Caco-2 (cell line): ENCODE data around the gene MLEC. TPM values are rescaled to one million over a fixed set of nuclear protein-coding genes. Genes with fewer than 3 reads are reported as not detected.
A peak's percentile ranks its signal among the peaks of the same experiment; 100 is the strongest.

Experiments used
- Bru-seq: library from RNA; stranded (reverse); fragments of 400-500 nt; gene quantifications from one replicate; lab custom pipeline; 2021; lab: Mats Ljungman, UMichigan
- BruChase-seq, 2 experiments: library from RNA; stranded (reverse); fragments of 400-500 nt; gene quantifications; one replicate each; lab custom pipeline; 2021; lab: Mats Ljungman, UMichigan
- BruUV-seq: library from RNA; stranded (reverse); fragments of 400-500 nt; replicated peaks from 2 replicates; lab custom pipeline; 2021; lab: Mats Ljungman, UMichigan
- CTCF ChIA-PET: fragments of 300-600 bp; sonication (Branson Sonifier 250); formaldehyde crosslinking; loops from one replicate; lab custom pipeline; 2022; ENCODE audit warnings: antibody characterized with exemption; lab: Charles Lee
- POLR2A ChIA-PET: fragments of 300-600 bp; sonication (Branson Sonifier 250); formaldehyde crosslinking; loops from one replicate; lab custom pipeline; 2022; ENCODE audit warnings: antibody characterized with exemption; lab: Charles Lee
- DNase-seq, 2 experiments: peaks; one replicate each; pipeline versions ENCODE4 v3.0.0 to v3.0.0-alpha.2; 2020 to 2022
- H3K27me3 ChIP-seq: replicated peaks from 2 replicates; pipeline ENCODE4 v1.6.0; 2011; ENCODE audit warnings: low read length; ENCODE audit not compliant: control insufficient read depth, insufficient read depth
- H3K36me3 ChIP-seq: 2 replicates; pipeline ENCODE4 v1.5.1; 2011; ENCODE audit warnings: low read length; ENCODE audit not compliant: control insufficient read depth, insufficient read depth
- H3K4me1 ChIP-seq: fragments of 250-450 bp; sonication (Bioruptor Pico); 2 replicates; pipeline ENCODE4 v1.5.1; 2020; ENCODE audit warnings: mild to moderate bottlenecking
- H3K4me3 ChIP-seq: 2 replicates; pipeline ENCODE4 v1.5.1; 2011; ENCODE audit warnings: low read depth, mild to moderate bottlenecking, control low read depth, low read length
- H3K9me3 ChIP-seq: fragments of 250-450 bp; sonication (Bioruptor Pico); 2 replicates; pipeline ENCODE4 v1.5.1; 2020; ENCODE audit warnings: mild to moderate bottlenecking, moderate library complexity
- H3K27ac Mint-ChIP-seq: one replicate; pipeline ENCODE4 v1.8.0; 2022; ENCODE audit warnings: mixed read lengths; ENCODE audit not compliant: unreplicated experiment
- H3K27me3 Mint-ChIP-seq: one replicate; pipeline ENCODE4 v1.8.0; 2022; ENCODE audit warnings: mixed read lengths; ENCODE audit not compliant: insufficient read depth, unreplicated experiment
- H3K36me3 Mint-ChIP-seq: one replicate; pipeline ENCODE4 v1.8.0; 2022; ENCODE audit warnings: mild to moderate bottlenecking, mixed read lengths; ENCODE audit not compliant: insufficient read depth, unreplicated experiment
- H3K4me1 Mint-ChIP-seq: one replicate; pipeline ENCODE4 v1.8.0; 2022; ENCODE audit warnings: low read depth, mixed read lengths; ENCODE audit not compliant: unreplicated experiment
- H3K4me3 Mint-ChIP-seq: one replicate; pipeline ENCODE4 v1.8.0; 2022; ENCODE audit warnings: mild to moderate bottlenecking, moderate library complexity, mixed read lengths; ENCODE audit not compliant: unreplicated experiment
- H3K9me3 Mint-ChIP-seq: one replicate; pipeline ENCODE4 v1.8.0; 2022; ENCODE audit warnings: mixed read lengths; ENCODE audit not compliant: unreplicated experiment
- intact Hi-C: fragments of 100-400 bp; cut with micrococcal nuclease; formaldehyde crosslinking; loops from one replicate; pipeline ENCODE4 v1.10.0; 2022; ENCODE audit not compliant: unreplicated experiment
- long read RNA-seq: library from polyadenylated mRNA; stranded (forward); transcript quantifications from one replicate; pipeline ENCODE4 v2.0.0, GENCODE V29; 2022
- total RNA-seq: library from RNA; stranded (reverse); gene quantifications from 2 replicates; pipeline ENCODE4 v1.2.3, GENCODE V29; 2022
- TF ChIP-seq, protein P1 (sequence below), 2 experiments: fragments of 200-600 bp in 1 of 2; IDR thresholded peaks; 1 replicate in 1 of 2; 2 replicates in 1 of 2; pipeline versions ENCODE4 v1.5.1 to v1.8.0; 2011 to 2022; ENCODE audit warnings: antibody characterized with exemption in 1 of 2, control low read depth in 1 of 2, inconsistent platforms in 1 of 2, low read depth in 1 of 2, low read length in 1 of 2, mild to moderate bottlenecking in 1 of 2, moderate library complexity in 1 of 2; ENCODE audit not compliant: insufficient read depth in 1 of 2, severe bottlenecking in 1 of 2, unreplicated experiment in 1 of 2

The MLEC gene, protein sequence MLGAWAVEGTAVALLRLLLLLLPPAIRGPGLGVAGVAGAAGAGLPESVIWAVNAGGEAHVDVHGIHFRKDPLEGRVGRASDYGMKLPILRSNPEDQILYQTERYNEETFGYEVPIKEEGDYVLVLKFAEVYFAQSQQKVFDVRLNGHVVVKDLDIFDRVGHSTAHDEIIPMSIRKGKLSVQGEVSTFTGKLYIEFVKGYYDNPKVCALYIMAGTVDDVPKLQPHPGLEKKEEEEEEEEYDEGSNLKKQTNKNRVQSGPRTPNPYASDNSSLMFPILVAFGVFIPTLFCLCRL
- total RNA-seq: 143 and 150 TPM in 2 replicates
- Bru-seq, nascent RNA: percentile 91 among the genes with signal in this experiment
- BruChase-seq, experiment 1, labeled RNA remaining after a 2-hour chase: percentile 98 among the genes with signal in this experiment
- percentile 99 among the genes with signal in this experiment for BruChase-seq, experiment 2, labeled RNA remaining after a 6-hour chase
- long read RNA-seq, full-length matches to known transcripts: 65 of 121 reads
- long read RNA-seq, partial matches to known transcripts: 1 of 121 reads
- long read RNA-seq, other reads (novel, unspliced or antisense): 55 of 121 reads

DNA sequence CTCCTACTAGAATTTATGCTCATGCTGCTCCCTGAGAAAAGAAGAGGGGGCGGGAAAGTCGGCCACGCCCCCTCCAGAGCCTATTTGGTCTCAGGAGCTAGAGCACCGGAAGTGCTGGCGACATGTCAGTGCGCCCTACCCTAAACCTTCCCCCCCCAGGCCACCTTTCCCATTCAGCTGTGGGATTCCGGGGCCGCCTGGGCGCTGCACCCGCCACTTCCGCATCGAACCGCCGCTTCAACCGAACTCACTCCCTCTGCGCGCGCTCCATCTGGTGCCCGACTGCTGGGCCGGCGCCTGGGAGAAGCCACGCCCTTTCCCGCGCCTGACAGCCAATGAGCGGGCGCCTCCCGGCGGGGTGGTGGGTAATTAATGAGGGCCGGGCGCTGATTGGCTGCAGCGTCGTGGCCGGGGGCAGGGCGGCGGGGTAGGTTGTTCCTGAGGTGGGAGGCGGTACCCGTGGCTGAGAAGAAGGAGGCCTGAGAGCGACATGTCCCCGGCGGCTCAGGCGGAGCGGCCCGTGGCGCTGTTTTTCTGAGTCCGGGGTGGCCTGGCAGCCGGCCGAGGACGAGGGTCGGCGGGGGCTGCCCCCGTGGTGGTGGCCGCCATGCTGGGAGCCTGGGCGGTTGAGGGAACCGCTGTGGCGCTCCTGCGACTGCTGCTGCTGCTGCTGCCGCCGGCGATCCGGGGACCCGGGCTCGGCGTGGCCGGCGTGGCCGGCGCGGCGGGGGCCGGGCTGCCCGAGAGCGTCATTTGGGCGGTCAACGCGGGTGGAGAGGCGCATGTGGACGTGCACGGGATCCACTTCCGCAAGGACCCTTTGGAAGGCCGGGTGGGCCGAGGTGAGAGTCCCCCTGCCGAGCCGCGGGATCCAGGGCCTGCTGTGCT lies at the start of gene MLEC:
Gene MLEC, plus strand, starts transcription at position 460 of the 888 bp plus-strand sequence. Its CDS starts 148 bp downstream, at position 608.
- BruUV-seq: no TSS peak
- H3K27me3 Mint-ChIP-seq: no peaks in the 10 kb centered on the region
- TF ChIP-seq, protein P1, sequence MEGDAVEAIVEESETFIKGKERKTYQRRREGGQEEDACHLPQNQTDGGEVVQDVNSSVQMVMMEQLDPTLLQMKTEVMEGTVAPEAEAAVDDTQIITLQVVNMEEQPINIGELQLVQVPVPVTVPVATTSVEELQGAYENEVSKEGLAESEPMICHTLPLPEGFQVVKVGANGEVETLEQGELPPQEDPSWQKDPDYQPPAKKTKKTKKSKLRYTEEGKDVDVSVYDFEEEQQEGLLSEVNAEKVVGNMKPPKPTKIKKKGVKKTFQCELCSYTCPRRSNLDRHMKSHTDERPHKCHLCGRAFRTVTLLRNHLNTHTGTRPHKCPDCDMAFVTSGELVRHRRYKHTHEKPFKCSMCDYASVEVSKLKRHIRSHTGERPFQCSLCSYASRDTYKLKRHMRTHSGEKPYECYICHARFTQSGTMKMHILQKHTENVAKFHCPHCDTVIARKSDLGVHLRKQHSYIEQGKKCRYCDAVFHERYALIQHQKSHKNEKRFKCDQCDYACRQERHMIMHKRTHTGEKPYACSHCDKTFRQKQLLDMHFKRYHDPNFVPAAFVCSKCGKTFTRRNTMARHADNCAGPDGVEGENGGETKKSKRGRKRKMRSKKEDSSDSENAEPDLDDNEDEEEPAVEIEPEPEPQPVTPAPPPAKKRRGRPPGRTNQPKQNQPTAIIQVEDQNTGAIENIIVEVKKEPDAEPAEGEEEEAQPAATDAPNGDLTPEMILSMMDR (IDR thresholded peaks at IDR 0.05; ENCODE audit: insufficient read depth in 1 of 2, low read depth in 1 of 2, low read length in 1 of 2, severe bottlenecking in 1 of 2, unreplicated experiment in 1 of 2): peak in 1 of 2 experiments; percentile 11
- peak within 1 kb of the TSS; percentile 90 for H3K4me3 ChIP-seq
- H3K4me1 ChIP-seq: peaks cover 31% of the 10 kb centered on the region
- H3K4me1 Mint-ChIP-seq: peaks cover 17% of the 10 kb centered on the region
- no peaks in the 10 kb centered on the region for H3K27me3 ChIP-seq
- intact Hi-C loops: loop anchor here (1.0 to 5.0 kb wide), 3 partner anchors 27 to 106 kb away; partner anchors contain the start of gene POP5
- peak within 1 kb of the TSS; percentile 79 for H3K4me3 Mint-ChIP-seq
- ChIA-PET CTCF (interaction anchor here (0.6 to 1.0 kb wide), 4 partner anchors 14 to 190 kb away, joined by 3 to 11 read pairs (median 3); partner anchors contain the start of gene POP5), POLR2A (no interaction called here)
- peak within 1 kb of the TSS; percentile 85 for H3K27ac Mint-ChIP-seq
- H3K9me3 Mint-ChIP-seq: no peaks in the 10 kb centered on the region
- H3K36me3 ChIP-seq: no peaks in the 10 kb centered on the region
- peak; percentile 98 to 99 for DNase-seq
- no peaks in the 10 kb centered on the region for H3K9me3 ChIP-seq
- peaks cover 9% of the 10 kb centered on the region for H3K36me3 Mint-ChIP-seq

DNA sequence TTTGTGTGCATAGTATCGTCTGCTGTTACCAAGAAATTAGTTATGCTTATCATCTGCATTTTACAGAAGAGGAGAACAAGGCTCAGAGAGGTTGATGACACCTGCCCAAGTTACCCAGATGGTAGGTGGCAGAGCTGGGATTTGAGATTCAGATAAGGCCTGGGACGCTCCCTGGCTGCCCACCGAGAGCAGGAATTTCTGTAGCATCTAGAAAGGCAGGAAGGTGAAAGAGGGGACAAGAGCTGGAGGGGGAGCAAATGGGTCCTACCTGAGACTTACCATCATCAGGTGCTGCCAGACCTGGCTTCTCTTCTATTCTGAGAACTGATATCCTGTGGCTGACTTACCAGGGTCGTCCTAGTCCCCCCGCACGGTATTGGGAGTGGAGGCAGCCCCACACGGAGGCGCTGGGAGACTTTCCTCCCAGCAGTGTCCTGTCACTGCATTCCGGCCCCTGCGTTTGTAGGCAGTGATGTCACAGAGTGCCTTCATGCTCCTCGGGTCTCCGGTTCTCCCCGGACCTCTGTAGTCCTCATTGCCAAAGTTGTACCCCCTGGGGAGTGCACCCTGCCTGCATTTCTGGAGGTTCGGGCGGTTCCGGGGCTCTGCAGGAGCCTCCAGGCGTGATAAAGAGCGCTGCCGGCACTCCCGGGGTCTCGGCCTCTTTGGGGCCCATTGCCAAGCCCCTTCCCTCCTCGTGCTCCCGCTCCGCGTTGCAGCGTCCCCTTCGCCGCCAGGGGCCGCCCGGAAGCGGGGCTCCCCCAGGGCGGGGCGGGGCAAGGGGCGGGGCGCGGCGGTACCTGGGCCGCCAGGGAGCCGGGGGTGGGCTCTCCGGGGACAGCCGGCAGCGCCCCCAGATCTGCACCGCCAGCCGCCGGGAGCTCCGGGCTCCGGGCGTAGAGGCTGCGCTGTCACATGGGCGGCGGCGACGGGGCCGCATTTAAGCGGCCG lies 46.9 kb upstream of the MLEC start, which contains the start of gene CABP1:
Gene CABP1, plus strand, starts transcription at position 856 of the 951 bp plus-strand sequence. Its CDS starts 60 bp downstream, at position 916.
- POLR2A ChIA-PET: no interaction called here
- H3K4me3 Mint-ChIP-seq: peak within 1 kb of the TSS; percentile 71

More for the DNA sequence above, 46.9 kb upstream of the MLEC start, which contains the start of gene CABP1:
- H3K27ac Mint-ChIP-seq: peak within 1 kb of the TSS; percentile 33
- Histone ChIP-seq H3K9me3 (no peaks in the 10 kb centered on the region), H3K27me3 (no peaks in the 10 kb centered on the region; the same call in 1 of the 2 replicates), H3K36me3 (no peaks in the 10 kb centered on the region), H3K4me3 (peak within 1 kb of the TSS; percentile 57), H3K4me1 (peaks cover 8% of the 10 kb centered on the region)
- DNase-seq: peak; percentile 65 to 85
- H3K27me3 Mint-ChIP-seq: peaks cover 4% of the 10 kb centered on the region
- H3K9me3 Mint-ChIP-seq: no peaks in the 10 kb centered on the region
- TF ChIP-seq, protein P1 (IDR thresholded peaks at IDR 0.05; ENCODE audit: insufficient read depth in 1 of 2, low read depth in 1 of 2, low read length in 1 of 2, severe bottlenecking in 1 of 2, unreplicated experiment in 1 of 2): peak; percentile 55 to 57
- CTCF ChIA-PET: interaction anchor here (0.9 to 1.4 kb wide), 3 partner anchors 9 to 70 kb away, joined by 3 to 11 read pairs (median 5); partner anchors contain the start of genes POP5 and UNC119B
- BruUV-seq: TSS peak; percentile 41
- intact Hi-C loops: no loop called here
- no peaks in the 10 kb centered on the region for H3K36me3 Mint-ChIP-seq
- peaks cover 7% of the 10 kb centered on the region for H3K4me1 Mint-ChIP-seq
